Measurements from ENCODE around the gene MEGF11.

The MEGF11 gene

GRCh38 chr15:66138096-66138783 lies 115.3 kb downstream of the MEGF11 start:
- no peak for DNase-seq

DNA sequence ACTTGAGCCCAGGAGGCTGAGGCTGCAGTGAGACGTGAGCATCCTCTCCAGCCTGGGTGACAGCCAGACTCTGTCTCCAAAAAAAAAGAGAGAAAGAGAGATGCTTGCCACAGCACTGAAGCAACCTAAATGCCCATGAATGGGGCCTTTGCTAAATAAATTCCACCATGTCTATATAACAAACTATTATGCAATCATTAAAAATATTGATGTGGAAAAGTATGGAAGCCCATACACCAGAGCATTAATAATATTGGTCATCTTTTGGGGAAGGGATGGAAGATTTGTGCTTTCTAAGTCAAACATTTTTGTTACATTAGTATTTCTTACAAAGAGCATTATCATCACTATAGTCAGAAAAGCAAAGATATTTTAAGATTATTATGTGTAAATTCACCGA lies 116.6 kb downstream of the MEGF11 start:
- DNase-seq = no peak

DNA sequence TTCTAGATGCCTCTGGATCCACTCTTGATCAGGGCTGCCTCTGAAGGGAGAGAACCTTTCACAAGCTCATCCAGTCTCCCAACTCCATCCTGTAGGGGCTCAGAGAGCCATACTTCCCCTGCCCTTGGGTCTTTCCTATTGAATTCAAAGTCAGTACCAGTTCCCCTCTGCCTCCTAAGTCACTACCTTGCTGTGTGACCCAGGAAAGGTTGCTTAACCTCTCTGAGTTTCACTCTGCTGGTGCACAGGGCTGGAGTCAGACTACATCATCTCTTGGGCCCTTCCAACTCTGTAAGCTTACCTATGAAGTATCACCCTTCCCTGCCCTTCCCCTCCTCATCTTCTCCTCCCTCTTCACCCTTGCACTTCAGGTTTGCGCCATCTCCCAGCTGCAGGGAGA lies 117.9 kb downstream of the MEGF11 start:
- no peak for DNase-seq

DNA sequence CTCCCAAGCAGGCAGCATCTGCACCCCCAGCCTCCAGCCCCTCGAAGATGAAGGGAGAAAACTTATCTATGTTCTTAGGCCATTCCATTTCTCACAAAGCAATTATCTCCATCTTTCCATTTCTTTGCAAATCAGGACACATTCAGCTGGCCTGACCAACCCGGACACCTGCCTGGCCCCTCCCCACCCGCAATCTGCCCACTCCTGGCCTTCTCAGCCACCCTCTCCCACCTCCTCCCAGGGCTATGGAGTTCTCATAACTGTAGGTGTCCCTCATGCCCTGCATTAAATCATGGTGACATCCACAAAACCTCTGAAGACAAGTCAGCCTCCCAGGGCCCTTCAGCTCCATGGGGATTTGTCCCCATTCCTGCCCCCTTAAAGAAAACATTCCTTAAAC lies 119.3 kb downstream of the MEGF11 start:
- DNase-seq = no peak

GRCh38 chr15:66133247-66133885 lies 120.2 kb downstream of the MEGF11 start:
- DNase-seq = no peak

DNA sequence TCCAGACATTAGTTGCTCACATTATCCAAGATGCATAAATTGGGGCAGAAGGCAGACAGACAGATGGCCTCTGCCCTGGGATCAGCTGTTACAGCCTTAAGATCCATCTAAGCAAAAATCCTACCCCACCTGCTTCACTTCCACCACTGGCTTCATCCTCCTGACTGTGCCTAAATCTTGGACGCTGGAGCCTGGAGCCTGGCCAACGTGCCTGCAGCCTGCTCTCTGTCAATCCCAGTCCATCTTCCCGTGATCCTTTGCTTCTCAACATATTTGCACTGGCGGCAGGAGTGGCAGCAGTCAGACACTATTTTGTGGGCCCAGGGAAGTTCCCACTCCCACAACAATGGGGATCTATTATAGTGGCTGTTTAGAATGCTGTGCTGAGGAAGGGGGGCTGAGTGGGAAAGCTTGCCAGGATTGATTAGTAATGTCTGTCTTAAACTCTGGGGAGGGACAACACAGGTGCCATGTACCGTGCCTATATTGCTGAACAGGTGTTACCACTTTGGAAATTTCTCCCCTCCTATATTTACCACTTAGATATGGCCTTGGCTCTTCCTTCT lies 121.2 kb downstream of the MEGF11 start:
- no peak for DNase-seq

DNA sequence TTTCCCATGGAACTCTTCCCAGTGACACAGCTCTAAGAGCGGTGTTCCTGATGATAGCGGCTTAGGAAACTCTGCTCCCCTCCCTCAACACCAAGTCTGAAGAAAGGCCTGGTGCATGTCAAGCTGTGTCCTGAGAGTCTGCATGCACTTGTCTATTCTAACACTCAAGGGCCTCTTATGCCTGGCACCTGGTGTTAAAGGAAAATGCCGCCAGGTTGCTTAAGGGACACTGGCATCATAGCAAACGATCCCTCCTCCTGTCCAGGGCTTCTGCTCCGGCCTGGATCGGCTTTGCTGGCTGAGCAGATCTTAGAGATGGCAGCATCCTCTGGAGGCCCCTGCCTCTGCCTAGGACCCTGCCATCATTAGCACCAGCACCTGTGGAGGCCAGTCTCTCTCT lies 121.7 kb downstream of the MEGF11 start:
- no peak for DNase-seq

DNA sequence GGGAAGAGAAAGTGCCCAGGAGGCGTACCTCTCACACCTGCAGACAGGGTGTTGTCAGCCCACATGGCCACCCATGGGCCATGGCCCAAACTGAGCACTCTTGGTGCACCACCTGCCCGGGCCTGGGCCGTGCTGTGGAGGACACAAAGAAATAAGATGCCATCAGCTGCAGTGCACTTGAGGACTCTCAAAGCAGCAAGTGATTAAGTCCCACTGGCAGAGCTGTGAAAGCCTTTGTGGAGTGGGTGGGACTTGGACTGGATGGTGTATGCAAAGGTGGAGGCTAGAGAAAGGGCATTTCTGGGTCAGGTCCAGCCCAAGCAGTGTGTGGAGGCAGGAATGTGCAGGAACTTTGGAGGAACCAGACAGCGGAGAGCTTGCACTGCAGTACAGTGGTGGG lies 122.3 kb downstream of the MEGF11 start:
- DNase-seq = no peak

GRCh38 chr15:66130496-66131034 lies 123.0 kb downstream of the MEGF11 start:
- no peak for DNase-seq

DNA sequence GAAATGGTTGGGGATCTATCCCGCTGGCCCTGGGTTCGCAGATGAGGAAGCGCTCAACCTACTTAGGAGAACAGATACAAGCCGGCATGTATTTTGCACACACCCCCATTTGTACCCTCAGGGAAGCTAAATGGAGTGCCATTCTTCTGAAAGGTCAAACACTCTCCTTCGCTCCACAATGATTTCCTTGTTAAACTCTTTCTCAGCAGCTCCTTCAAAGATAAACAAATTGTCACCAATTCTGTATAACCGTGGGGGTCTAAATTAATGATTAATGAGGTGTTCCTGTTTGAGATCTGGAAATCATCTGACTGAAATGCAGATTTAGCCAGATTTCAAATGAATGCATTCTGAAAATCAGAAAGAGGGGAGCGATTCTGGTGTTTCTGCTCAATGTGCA lies 124.0 kb downstream of the MEGF11 start:
- no peak for DNase-seq

- no peak for DNase-seq
These were observed 125.4 kb downstream of the MEGF11 start for GRCh38 chr15:66128116-66128680.

GRCh38 chr15:66126456-66126855 lies 127.1 kb downstream of the MEGF11 start:
- no peak for DNase-seq

GRCh38 chr15:66126031-66126441 lies 127.5 kb downstream of the MEGF11 start:
- DNase-seq = no peak

DNA sequence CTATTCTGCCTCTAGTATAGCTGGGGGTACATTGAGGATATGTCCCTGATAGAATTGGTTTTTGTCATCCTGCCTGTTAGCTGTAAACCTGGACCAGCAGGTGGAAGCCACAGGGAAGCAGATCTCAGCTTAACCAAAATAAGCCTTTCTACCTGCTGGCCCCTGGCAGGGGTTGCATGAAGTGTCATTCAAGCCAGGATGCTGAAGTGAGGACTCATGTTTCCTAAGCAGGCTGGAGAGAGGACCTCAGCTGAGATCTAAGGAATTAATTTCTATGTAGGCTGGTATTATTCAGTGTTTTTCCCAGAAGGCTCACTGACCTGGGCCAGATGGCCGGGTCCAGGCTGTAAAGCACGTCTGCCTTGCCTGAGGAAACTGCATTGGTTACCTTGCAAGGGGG lies 128.9 kb downstream of the MEGF11 start:
- DNase-seq = no peak

DNA sequence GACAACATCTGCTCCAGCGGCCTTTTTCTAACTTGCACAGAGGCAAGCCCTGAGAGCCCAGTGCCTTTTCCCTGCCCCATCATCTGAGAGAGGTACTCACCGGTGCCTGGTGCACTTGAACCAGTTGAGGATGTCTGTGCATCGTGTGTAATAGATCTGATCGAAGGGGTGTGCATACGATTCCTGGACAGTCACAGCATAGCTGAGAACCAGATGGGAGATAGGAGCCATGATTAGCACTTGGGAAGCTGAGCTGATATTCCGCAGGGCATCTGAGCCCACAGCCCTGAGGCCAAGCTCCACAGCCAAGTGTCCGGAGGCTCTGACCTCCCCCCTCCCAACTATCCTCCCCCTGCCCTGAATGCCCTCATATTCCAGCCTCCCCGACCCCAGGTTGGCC lies 129.8 kb downstream of the MEGF11 start:
- DNase-seq = no peak

DNA sequence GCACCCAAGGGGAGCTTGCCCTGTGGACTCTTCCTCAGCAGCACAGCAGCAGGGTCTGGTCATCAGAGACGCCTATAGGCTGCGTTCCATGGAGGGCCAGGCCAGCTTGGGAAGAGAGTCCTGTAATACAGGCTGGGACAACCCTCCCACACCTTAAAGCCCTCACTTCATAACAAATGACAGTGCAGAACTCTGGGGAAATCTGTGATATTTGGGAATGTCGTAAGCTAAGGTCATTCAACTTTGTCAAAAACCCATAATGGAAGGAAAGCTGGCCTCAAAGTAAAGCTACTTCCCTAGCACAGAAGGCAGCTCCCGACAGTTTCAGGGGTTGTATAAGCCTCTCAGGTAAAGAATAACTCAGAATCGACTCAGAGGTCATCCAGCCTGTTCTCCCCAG lies 133.1 kb downstream of the MEGF11 start:
- no peak for DNase-seq

- DNase-seq = no peak
These were observed 135.7 kb downstream of the MEGF11 start for GRCh38 chr15:66117841-66118240.

DNA sequence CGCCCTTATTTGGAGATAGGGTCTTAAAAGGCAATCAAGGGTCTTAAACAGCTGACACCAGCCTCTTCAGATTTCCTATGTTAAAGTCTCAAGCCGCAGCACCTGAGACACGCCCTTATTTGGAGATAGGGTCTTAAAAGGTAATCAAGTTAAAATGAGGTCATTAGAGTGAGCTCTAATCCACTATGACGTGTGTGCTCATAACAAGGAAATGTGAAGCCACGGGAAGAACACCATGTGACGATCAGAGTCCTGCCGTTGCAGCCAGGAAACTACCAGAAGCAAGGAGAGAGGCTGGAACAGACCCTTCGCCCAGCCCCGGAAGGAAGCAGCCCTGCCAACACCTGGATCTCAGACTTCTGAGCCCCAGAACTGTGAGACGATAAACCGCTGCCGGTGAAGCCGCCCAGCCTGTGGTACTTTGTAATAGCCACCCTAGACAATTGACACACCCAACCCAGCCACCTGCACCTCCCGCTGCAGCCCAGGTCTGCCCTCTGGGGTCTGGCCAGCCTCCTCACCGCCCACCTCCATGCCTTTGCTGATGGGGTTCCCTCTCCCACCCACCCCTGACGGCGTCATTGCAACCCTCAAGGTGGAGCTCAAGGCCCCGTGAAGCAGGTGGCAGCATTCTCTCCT lies 137.9 kb downstream of the MEGF11 start:
- no peak for DNase-seq

DNA sequence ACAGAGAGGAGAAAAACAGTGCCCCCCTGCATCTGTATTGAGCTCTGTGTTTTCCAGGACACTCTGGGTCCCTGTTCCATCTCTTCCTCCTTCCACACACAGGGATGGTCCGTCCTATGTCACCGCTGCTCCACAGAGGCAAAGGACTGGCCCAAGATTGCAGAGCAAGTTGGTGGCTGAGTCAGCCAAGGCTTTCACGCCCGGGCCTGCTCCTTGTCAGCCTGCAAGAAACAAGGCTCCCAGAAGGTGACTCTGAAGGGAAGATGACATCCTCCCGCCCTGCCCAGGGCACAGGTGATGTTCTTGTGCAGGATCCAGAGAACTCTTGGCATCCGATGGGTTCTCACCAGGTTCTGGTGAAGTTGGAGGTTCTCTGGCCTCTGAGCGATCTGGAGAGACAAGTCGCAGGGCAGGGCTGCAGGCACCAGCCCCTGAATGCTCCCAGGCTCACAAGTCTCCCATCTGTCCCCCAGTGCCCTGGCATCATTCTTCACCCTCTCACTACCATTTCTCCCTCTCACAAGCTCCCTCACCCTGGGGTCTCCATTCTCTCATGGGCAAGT lies 138.6 kb downstream of the MEGF11 start:
- DNase-seq = no peak

DNA sequence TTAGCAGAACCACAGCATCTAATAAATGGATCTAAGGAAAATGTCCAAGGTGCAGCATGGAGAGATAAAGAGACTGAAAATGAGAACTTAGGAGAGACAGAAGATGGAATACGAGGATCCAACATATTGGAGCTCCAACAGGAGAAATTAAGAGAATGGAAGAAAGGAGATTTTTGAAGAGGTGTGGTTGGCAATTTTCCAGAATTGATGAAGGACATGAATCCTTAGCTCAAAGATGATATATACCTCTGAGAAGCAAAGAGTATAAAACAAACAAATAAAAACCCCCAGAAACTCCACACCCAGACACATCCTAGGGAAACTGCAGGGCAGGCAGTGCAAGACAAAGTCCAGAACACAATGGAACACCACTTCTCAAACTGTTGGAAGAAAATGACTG lies 141.2 kb downstream of the MEGF11 start:
- no peak for DNase-seq

GRCh38 chr15:66111363-66111762 lies 142.2 kb downstream of the MEGF11 start:
- no peak for DNase-seq

DNA sequence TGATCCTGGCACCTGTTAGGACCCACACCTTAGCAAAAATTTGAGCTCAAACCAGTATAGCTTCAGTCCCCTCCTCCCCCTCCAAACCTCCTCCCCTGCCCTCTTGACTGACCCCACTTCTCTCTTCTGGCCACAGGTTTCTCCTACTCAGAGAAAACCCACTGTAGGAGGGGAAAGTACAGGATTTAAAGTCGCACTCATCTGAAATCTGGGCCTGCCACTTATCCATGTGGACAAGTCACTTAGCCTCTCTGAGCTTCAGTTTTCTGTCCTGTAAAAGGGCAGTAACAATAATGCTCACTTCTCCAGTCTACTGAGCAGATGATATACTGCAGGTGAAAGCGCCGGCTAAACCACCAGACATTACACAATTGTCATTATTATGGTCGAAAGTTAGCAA lies 142.7 kb downstream of the MEGF11 start:
- DNase-seq = no peak

- DNase-seq = no peak
These were observed 143.7 kb downstream of the MEGF11 start for GRCh38 chr15:66109826-66110225.
